ENCODE data around the gene KRT72.

The KRT72 gene

GRCh38 chr12:52573306-52573705 lies 28.0 kb downstream of the KRT72 start:
- Histone ChIP-seq H3K4me3 (ENCODE audit: low read length) (no peak overlapping the region), H3K27me3 (ENCODE audit: insufficient read depth, low read length) (no peaks in the 10 kb centered on the region), H3K9me3 (ENCODE audit: insufficient read depth, low read depth, low read length) (no peaks in the 10 kb centered on the region), H3K9ac (ENCODE audit: low read depth, low read length) (no peak overlapping the region), H3K36me3 (ENCODE audit: insufficient read depth, low read depth, low read length) (no peaks in the 10 kb centered on the region), H3K27ac (ENCODE audit: low read length) (no peak overlapping the region), H3K4me1 (ENCODE audit: insufficient read depth, low read length) (no peaks in the 10 kb centered on the region)

GRCh38 chr12:52570511-52570910 lies 30.8 kb downstream of the KRT72 start:
- Histone ChIP-seq H3K36me3 (ENCODE audit: insufficient read depth, low read depth, low read length) (no peaks in the 10 kb centered on the region), H3K9me3 (ENCODE audit: insufficient read depth, low read depth, low read length) (no peaks in the 10 kb centered on the region), H3K27me3 (ENCODE audit: insufficient read depth, low read length) (no peaks in the 10 kb centered on the region), H3K9ac (ENCODE audit: low read depth, low read length) (no peak overlapping the region), H3K27ac (ENCODE audit: low read length) (no peak overlapping the region), H3K4me3 (ENCODE audit: low read length) (no peak overlapping the region), H3K4me1 (ENCODE audit: insufficient read depth, low read length) (no peaks in the 10 kb centered on the region)

- no peak overlapping the region for H3K9ac ChIP-seq (ENCODE audit: low read depth, low read length)
- H3K4me1 ChIP-seq (ENCODE audit: insufficient read depth, low read length) = no peaks in the 10 kb centered on the region
- H3K9me3 ChIP-seq (ENCODE audit: insufficient read depth, low read depth, low read length) = no peaks in the 10 kb centered on the region
- H3K36me3 ChIP-seq (ENCODE audit: insufficient read depth, low read depth, low read length) = no peaks in the 10 kb centered on the region
- H3K27ac ChIP-seq (ENCODE audit: low read length) = no peak overlapping the region
- no peak overlapping the region for H3K4me3 ChIP-seq (ENCODE audit: low read length)
- H3K27me3 ChIP-seq (ENCODE audit: insufficient read depth, low read length) = no peaks in the 10 kb centered on the region
These were observed 33.2 kb downstream of the KRT72 start for GRCh38 chr12:52568111-52568510.

- H3K4me3 ChIP-seq (ENCODE audit: low read length) = no peak overlapping the region
- no peaks in the 10 kb centered on the region for H3K4me1 ChIP-seq (ENCODE audit: insufficient read depth, low read length)
- H3K9me3 ChIP-seq (ENCODE audit: insufficient read depth, low read depth, low read length) = no peaks in the 10 kb centered on the region
- H3K9ac ChIP-seq (ENCODE audit: low read depth, low read length) = no peak overlapping the region
- H3K27me3 ChIP-seq (ENCODE audit: insufficient read depth, low read length) = no peaks in the 10 kb centered on the region
- H3K27ac ChIP-seq (ENCODE audit: low read length) = no peak overlapping the region
- no peaks in the 10 kb centered on the region for H3K36me3 ChIP-seq (ENCODE audit: insufficient read depth, low read depth, low read length)
These were observed 34.4 kb downstream of the KRT72 start for GRCh38 chr12:52566847-52567291.

- H3K9ac ChIP-seq (ENCODE audit: low read depth, low read length) = no peak overlapping the region
- no peak overlapping the region for H3K4me3 ChIP-seq (ENCODE audit: low read length)
- no peaks in the 10 kb centered on the region for H3K9me3 ChIP-seq (ENCODE audit: insufficient read depth, low read depth, low read length)
- no peaks in the 10 kb centered on the region for H3K36me3 ChIP-seq (ENCODE audit: insufficient read depth, low read depth, low read length)
- no peaks in the 10 kb centered on the region for H3K4me1 ChIP-seq (ENCODE audit: insufficient read depth, low read length)
- no peak overlapping the region for H3K27ac ChIP-seq (ENCODE audit: low read length)
- no peaks in the 10 kb centered on the region for H3K27me3 ChIP-seq (ENCODE audit: insufficient read depth, low read length)
These were observed 36.7 kb downstream of the KRT72 start for GRCh38 chr12:52564582-52564981.

- no peaks in the 10 kb centered on the region for H3K4me1 ChIP-seq (ENCODE audit: insufficient read depth, low read length)
- no peaks in the 10 kb centered on the region for H3K36me3 ChIP-seq (ENCODE audit: insufficient read depth, low read depth, low read length)
- H3K9me3 ChIP-seq (ENCODE audit: insufficient read depth, low read depth, low read length) = no peaks in the 10 kb centered on the region
- H3K4me3 ChIP-seq (ENCODE audit: low read length) = no peak overlapping the region
- no peak overlapping the region for H3K27ac ChIP-seq (ENCODE audit: low read length)
- H3K9ac ChIP-seq (ENCODE audit: low read depth, low read length) = no peak overlapping the region
- H3K27me3 ChIP-seq (ENCODE audit: insufficient read depth, low read length) = no peaks in the 10 kb centered on the region
These were observed 39.3 kb downstream of the KRT72 start for GRCh38 chr12:52561880-52562449.

- H3K9me3 ChIP-seq (ENCODE audit: insufficient read depth, low read depth, low read length) = no peaks in the 10 kb centered on the region
- no peaks in the 10 kb centered on the region for H3K27me3 ChIP-seq (ENCODE audit: insufficient read depth, low read length)
- no peak overlapping the region for H3K9ac ChIP-seq (ENCODE audit: low read depth, low read length)
- H3K36me3 ChIP-seq (ENCODE audit: insufficient read depth, low read depth, low read length) = no peaks in the 10 kb centered on the region
- no peak overlapping the region for H3K4me3 ChIP-seq (ENCODE audit: low read length)
- no peak overlapping the region for H3K27ac ChIP-seq (ENCODE audit: low read length)
- H3K4me1 ChIP-seq (ENCODE audit: insufficient read depth, low read length) = no peaks in the 10 kb centered on the region
These were observed 41.3 kb downstream of the KRT72 start for GRCh38 chr12:52559979-52560378.

- H3K9ac ChIP-seq (ENCODE audit: low read depth, low read length) = no peak overlapping the region
- H3K36me3 ChIP-seq (ENCODE audit: insufficient read depth, low read depth, low read length) = no peaks in the 10 kb centered on the region
- no peak overlapping the region for H3K27ac ChIP-seq (ENCODE audit: low read length)
- H3K27me3 ChIP-seq (ENCODE audit: insufficient read depth, low read length) = no peaks in the 10 kb centered on the region
- H3K4me3 ChIP-seq (ENCODE audit: low read length) = no peak overlapping the region
- no peaks in the 10 kb centered on the region for H3K4me1 ChIP-seq (ENCODE audit: insufficient read depth, low read length)
- no peaks in the 10 kb centered on the region for H3K9me3 ChIP-seq (ENCODE audit: insufficient read depth, low read depth, low read length)
These were observed 42.4 kb downstream of the KRT72 start for GRCh38 chr12:52558781-52559445.

GRCh38 chr12:52557476-52557875 lies 43.8 kb downstream of the KRT72 start:
- no peak overlapping the region for H3K27ac ChIP-seq (ENCODE audit: low read length)

GRCh38 chr12:52555577-52555976 lies 45.7 kb downstream of the KRT72 start:
- no peak overlapping the region for H3K9ac ChIP-seq (ENCODE audit: low read depth, low read length)
- no peaks in the 10 kb centered on the region for H3K9me3 ChIP-seq (ENCODE audit: insufficient read depth, low read depth, low read length)
- no peaks in the 10 kb centered on the region for H3K36me3 ChIP-seq (ENCODE audit: insufficient read depth, low read depth, low read length)
- no peak overlapping the region for H3K4me3 ChIP-seq (ENCODE audit: low read length)
- H3K4me1 ChIP-seq (ENCODE audit: insufficient read depth, low read length) = no peaks in the 10 kb centered on the region
- H3K27ac ChIP-seq (ENCODE audit: low read length) = no peak overlapping the region
- H3K27me3 ChIP-seq (ENCODE audit: insufficient read depth, low read length) = no peaks in the 10 kb centered on the region

More at GRCh38 chr12:52557476-52557875, 43.8 kb downstream of the KRT72 start:
- Histone ChIP-seq H3K36me3 (ENCODE audit: insufficient read depth, low read depth, low read length) (no peaks in the 10 kb centered on the region), H3K4me3 (ENCODE audit: low read length) (no peak overlapping the region), H3K9ac (ENCODE audit: low read depth, low read length) (no peak overlapping the region), H3K4me1 (ENCODE audit: insufficient read depth, low read length) (no peaks in the 10 kb centered on the region), H3K27me3 (ENCODE audit: insufficient read depth, low read length) (no peaks in the 10 kb centered on the region), H3K9me3 (ENCODE audit: insufficient read depth, low read depth, low read length) (no peaks in the 10 kb centered on the region)

- no peaks in the 10 kb centered on the region for H3K4me1 ChIP-seq (ENCODE audit: insufficient read depth, low read length)
- no peak within 1 kb of the TSS for H3K27ac ChIP-seq (ENCODE audit: low read length)
- H3K9me3 ChIP-seq (ENCODE audit: insufficient read depth, low read depth, low read length) = no peaks in the 10 kb centered on the region
- H3K4me3 ChIP-seq (ENCODE audit: low read length) = no peak within 1 kb of the TSS
- no peaks in the 10 kb centered on the region for H3K27me3 ChIP-seq (ENCODE audit: insufficient read depth, low read length)
- no peaks in the 10 kb centered on the region for H3K36me3 ChIP-seq (ENCODE audit: insufficient read depth, low read depth, low read length)
- no peak within 1 kb of the TSS for H3K9ac ChIP-seq (ENCODE audit: low read depth, low read length)
These were observed 48.5 kb downstream of the KRT72 start, which contains the start of gene KRT71 for GRCh38 chr12:52552681-52553195. TSS of gene KRT71 (minus strand) at chr12:52553145. CDS start at chr12:52553077, 68 bp downstream.

- Histone ChIP-seq H3K4me3 (ENCODE audit: low read length) (no peak overlapping the region), H3K27me3 (ENCODE audit: insufficient read depth, low read length) (no peaks in the 10 kb centered on the region), H3K36me3 (ENCODE audit: insufficient read depth, low read depth, low read length) (no peaks in the 10 kb centered on the region), H3K4me1 (ENCODE audit: insufficient read depth, low read length) (no peaks in the 10 kb centered on the region), H3K9me3 (ENCODE audit: insufficient read depth, low read depth, low read length) (no peaks in the 10 kb centered on the region), H3K9ac (ENCODE audit: low read depth, low read length) (no peak overlapping the region), H3K27ac (ENCODE audit: low read length) (no peak overlapping the region)
These were observed 49.2 kb downstream of the KRT72 start for GRCh38 chr12:52552055-52552454.

All from iPS-20b (cell line).